ENCODE results near the gene FBLN2.

DNA sequence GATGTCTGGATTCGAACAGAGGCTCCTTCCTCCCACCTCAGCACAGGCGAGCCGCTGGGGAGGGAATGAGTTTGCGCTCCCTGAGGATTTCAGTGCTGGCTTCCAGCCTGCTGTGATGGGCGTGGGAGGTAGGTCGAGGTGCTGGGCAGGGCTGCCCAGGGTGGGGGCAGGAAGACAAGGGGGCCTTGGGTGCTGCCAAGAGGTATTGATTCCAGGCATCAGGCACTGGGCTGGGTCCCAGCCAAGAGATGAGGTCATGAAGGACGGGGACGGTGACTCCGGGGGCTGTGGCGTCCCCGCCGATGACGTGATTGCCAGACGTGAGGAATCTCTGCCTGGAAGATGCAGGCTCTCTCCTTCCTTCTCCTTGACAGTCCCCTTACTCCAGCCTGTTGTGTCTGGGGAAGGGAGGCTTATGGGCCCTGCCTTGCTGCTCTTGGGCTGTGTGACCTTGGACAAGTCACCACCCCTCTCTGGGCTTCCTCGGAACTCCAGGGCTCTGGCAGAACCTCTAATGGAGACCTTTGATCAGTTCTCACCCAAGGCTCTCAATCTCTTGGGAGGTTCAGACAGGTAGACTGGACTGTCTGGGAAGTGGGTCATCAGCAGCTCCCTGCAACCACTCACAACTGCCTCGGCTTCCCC, 116.8 kb downstream of the FBLN2 start:
- TF ChIP-seq CTCF (IDR thresholded peaks at IDR 0.05) (no peak), POLR2AphosphoS5 (IDR thresholded peaks at IDR 0.05) (no peak)

All from esophagus muscularis mucosa (tissue), 3 donors.